ENCODE data around the gene MAGI1. TPM values are rescaled to one million over a fixed set of nuclear protein-coding genes. Genes with fewer than 3 reads are reported as not detected.

Gene MAGI1
- total RNA-seq, 1 experiment from 2014 or later = 38.6 TPM

- Histone ChIP-seq H4K20me1 (ENCODE audit: insufficient read depth) (no peaks in the 10 kb centered on the region), H3K4me2 (ENCODE audit: low read length) (no peak overlapping the region), H3K4me1 (ENCODE audit: control insufficient read depth in 1 of 2, insufficient read depth in 2 of 2, low read length in 2 of 2) (no peaks in the 10 kb centered on the region; a peak in 1 of 4 replicates), H3K9ac (ENCODE audit: low read length) (no peak overlapping the region), H3K4me3 (replicated peaks in 1 of 2; ENCODE audit: low read depth in 1 of 2, low read length in 2 of 2) (no peak overlapping the region), H3K27ac (ENCODE audit: low read depth, low read length) (no peak overlapping the region), H3K36me3 (ENCODE audit: control insufficient read depth in 1 of 2, insufficient read depth in 2 of 2, low read length in 2 of 2) (no peaks in the 10 kb centered on the region), H3K27me3 (ENCODE audit: insufficient read depth, low read length) (no peaks in the 10 kb centered on the region), H3K9me2 (ENCODE audit: insufficient read depth) (no peaks in the 10 kb centered on the region), H3K9me3 (ENCODE audit: control insufficient read depth in 1 of 2, insufficient read depth in 1 of 2, low read depth in 1 of 2, low read length in 2 of 2) (no peaks in the 10 kb centered on the region), H3K79me2 (ENCODE audit: insufficient read depth, low read length) (peaks cover 3% of the 10 kb centered on the region; the same call in 1 of the 2 replicates), H2AFZ (ENCODE audit: low read depth, low read length, poor library complexity, severe bottlenecking) (no peak overlapping the region)
- no peak for ATAC-seq
- DNase-seq (ENCODE audit: low read depth, low spot score) = no peak
- intact Hi-C loops (cut with micrococcal nuclease) = no loop called here
- RAD21 ChIA-PET (ENCODE audit: low non-redundant PET in 1 of 2, low total read pairs in 2 of 2, uncharacterized antibody in 2 of 2, unreplicated experiment in 2 of 2) = no interaction called here
- CTCF ChIA-PET = interaction anchor here (0.9 kb wide), 1 partner anchor 9 kb away, joined by 3 read pairs; no protein-coding TSS in a partner anchor
- POLR2A ChIA-PET = no interaction called here
- TF ChIP-seq FOSL1 (IDR thresholded peaks at IDR 0.05; ENCODE audit: low read depth) (no peak), POLR2AphosphoS5 (IDR thresholded peaks at IDR 0.05; ENCODE audit: low read depth, low read length) (no peak), TCF7L2 (IDR thresholded peaks at IDR 0.05; ENCODE audit: borderline replicate concordance, extremely low read depth, insufficient read depth, insufficient read length) (no peak), ZNF274 (IDR thresholded peaks at IDR 0.05; ENCODE audit: low read depth, low read length) (no peak), RAD21 (IDR thresholded peaks at IDR 0.05; ENCODE audit: low read depth) (no peak), SIN3A (IDR thresholded peaks at IDR 0.05; ENCODE audit: low read depth) (no peak), EGR1 (IDR thresholded peaks at IDR 0.05; ENCODE audit: low read depth) (no peak), ZBTB33 (IDR thresholded peaks at IDR 0.05; ENCODE audit: extremely low read depth, insufficient replicate concordance, low read length) (no peak), SRF (IDR thresholded peaks at IDR 0.05; ENCODE audit: low read depth) (no peak), ZFX (IDR thresholded peaks at IDR 0.05) (no peak), POLR2A (IDR thresholded peaks at IDR 0.05; ENCODE audit: borderline replicate concordance, extremely low read depth, insufficient read depth, insufficient read length) (no peak), YY1 (IDR thresholded peaks at IDR 0.05; ENCODE audit: extremely low read depth, insufficient replicate concordance, low read depth, low read length) (no peak), EZH2phosphoT487 (IDR thresholded peaks at IDR 0.05; ENCODE audit: borderline replicate concordance) (no peak)
- TF ChIP-seq, protein P1, sequence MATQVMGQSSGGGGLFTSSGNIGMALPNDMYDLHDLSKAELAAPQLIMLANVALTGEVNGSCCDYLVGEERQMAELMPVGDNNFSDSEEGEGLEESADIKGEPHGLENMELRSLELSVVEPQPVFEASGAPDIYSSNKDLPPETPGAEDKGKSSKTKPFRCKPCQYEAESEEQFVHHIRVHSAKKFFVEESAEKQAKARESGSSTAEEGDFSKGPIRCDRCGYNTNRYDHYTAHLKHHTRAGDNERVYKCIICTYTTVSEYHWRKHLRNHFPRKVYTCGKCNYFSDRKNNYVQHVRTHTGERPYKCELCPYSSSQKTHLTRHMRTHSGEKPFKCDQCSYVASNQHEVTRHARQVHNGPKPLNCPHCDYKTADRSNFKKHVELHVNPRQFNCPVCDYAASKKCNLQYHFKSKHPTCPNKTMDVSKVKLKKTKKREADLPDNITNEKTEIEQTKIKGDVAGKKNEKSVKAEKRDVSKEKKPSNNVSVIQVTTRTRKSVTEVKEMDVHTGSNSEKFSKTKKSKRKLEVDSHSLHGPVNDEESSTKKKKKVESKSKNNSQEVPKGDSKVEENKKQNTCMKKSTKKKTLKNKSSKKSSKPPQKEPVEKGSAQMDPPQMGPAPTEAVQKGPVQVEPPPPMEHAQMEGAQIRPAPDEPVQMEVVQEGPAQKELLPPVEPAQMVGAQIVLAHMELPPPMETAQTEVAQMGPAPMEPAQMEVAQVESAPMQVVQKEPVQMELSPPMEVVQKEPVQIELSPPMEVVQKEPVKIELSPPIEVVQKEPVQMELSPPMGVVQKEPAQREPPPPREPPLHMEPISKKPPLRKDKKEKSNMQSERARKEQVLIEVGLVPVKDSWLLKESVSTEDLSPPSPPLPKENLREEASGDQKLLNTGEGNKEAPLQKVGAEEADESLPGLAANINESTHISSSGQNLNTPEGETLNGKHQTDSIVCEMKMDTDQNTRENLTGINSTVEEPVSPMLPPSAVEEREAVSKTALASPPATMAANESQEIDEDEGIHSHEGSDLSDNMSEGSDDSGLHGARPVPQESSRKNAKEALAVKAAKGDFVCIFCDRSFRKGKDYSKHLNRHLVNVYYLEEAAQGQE (IDR thresholded peaks at IDR 0.05; ENCODE audit: low read depth) = no peak
- TF ChIP-seq, protein P2, sequence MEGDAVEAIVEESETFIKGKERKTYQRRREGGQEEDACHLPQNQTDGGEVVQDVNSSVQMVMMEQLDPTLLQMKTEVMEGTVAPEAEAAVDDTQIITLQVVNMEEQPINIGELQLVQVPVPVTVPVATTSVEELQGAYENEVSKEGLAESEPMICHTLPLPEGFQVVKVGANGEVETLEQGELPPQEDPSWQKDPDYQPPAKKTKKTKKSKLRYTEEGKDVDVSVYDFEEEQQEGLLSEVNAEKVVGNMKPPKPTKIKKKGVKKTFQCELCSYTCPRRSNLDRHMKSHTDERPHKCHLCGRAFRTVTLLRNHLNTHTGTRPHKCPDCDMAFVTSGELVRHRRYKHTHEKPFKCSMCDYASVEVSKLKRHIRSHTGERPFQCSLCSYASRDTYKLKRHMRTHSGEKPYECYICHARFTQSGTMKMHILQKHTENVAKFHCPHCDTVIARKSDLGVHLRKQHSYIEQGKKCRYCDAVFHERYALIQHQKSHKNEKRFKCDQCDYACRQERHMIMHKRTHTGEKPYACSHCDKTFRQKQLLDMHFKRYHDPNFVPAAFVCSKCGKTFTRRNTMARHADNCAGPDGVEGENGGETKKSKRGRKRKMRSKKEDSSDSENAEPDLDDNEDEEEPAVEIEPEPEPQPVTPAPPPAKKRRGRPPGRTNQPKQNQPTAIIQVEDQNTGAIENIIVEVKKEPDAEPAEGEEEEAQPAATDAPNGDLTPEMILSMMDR (IDR thresholded peaks at IDR 0.05 in 2 of 3, conservative IDR thresholded peaks at IDR 0.05 in 1 of 3; ENCODE audit: borderline replicate concordance in 1 of 3, insufficient read depth in 1 of 3, low read depth in 2 of 3, low read length in 2 of 3) = no peak
- no TSS peak for BruUV-seq (replicated peaks)
Observed at GRCh38 chr3:65848024-65848423, 190.7 kb downstream of the MAGI1 start.
